ENCODE data around the gene NBPF9. TPM values are rescaled to one million over a fixed set of nuclear protein-coding genes. Genes with fewer than 3 reads are reported as not detected.
A peak's percentile ranks its signal among the peaks of the same experiment; 100 is the strongest.
"Not testable (repeated sequence)": the region's sequence is repeated elsewhere in the genome, so short reads cannot be mapped to it uniquely, and the experiment has no call there.

NBPF9 gene
- total RNA-seq, 1 experiment from 2014 or later: 18.4 TPM

DNA sequence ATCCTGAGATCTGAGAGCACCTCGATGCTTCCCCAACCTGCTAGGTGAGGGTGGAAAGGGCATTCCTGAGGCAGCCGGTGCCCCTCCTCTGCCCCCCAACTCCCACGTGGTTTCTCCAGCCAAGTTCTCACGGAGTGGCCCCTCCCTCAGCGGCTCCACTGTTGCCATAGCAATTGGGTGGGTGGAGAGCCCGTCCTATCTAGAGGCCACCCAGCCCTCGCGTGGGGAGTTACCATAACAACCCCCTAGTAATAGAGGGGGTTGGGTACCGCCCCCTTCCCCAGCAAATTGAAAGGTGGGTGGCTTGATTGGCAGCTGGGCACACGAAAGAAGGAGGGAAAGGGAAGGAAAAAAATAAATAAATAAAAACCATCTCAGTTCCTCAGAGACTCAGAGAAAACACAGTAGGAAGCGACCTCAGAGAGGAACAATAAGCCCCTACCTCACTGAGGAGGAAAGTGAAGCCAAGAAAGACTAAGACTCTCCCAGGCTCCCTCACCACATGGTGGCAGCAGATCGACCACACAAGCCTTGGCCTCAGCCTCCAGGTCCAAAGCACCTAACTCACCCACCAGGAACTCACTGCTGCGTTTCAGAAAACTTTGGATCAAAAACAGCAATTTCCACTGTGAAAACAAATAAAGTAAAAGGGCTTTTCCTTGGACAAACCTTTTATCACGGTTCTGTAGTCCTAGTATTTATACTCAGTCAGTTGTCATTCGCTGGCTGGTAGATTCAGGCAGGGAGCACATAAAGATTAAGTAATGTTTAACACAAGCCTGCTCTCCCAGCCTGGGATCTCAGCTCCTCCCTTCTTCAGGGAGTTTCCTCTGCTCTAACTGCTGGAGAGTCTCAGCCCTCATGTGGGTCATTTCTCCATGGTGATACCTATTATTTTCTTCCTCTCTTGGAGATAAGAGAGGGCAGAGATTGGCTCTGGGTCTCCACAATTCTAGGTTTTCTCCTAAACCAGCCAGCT is 20.9 kb upstream of the NBPF9 start:
- H3K27me3 ChIP-seq (replicated peaks; ENCODE audit: control insufficient read depth, insufficient read depth, low read length); CTCF ChIA-PET; H3K9me3 Mint-ChIP-seq (ENCODE audit: unreplicated experiment); H3K4me3 ChIP-seq (ENCODE audit: low read depth, low read length); BruUV-seq (replicated peaks); POLR2A ChIA-PET; H3K9me3 ChIP-seq; H3K4me1 Mint-ChIP-seq (ENCODE audit: low read depth, unreplicated experiment); H3K36me3 Mint-ChIP-seq (ENCODE audit: insufficient read depth, unreplicated experiment); intact Hi-C loops (cut with micrococcal nuclease; ENCODE audit: unreplicated experiment); H3K4me1 ChIP-seq; H3K27me3 Mint-ChIP-seq (ENCODE audit: insufficient read depth, unreplicated experiment); H3K36me3 ChIP-seq (ENCODE audit: control insufficient read depth, insufficient read depth, low read length): not testable (repeated sequence)
- peak overlapping the region; percentile 50 for H3K27ac Mint-ChIP-seq (ENCODE audit: unreplicated experiment)
- peak overlapping the region; percentile 48 for H3K4me3 Mint-ChIP-seq (ENCODE audit: unreplicated experiment)
- DNase-seq: peak; percentile 29 to 47

- POLR2A ChIA-PET; H3K4me1 Mint-ChIP-seq (ENCODE audit: low read depth, unreplicated experiment); H3K36me3 ChIP-seq (ENCODE audit: control insufficient read depth, insufficient read depth, low read length); BruUV-seq (replicated peaks); H3K9me3 ChIP-seq; H3K27ac Mint-ChIP-seq (ENCODE audit: unreplicated experiment); H3K27me3 Mint-ChIP-seq (ENCODE audit: insufficient read depth, unreplicated experiment); H3K27me3 ChIP-seq (replicated peaks; ENCODE audit: control insufficient read depth, insufficient read depth, low read length); H3K36me3 Mint-ChIP-seq (ENCODE audit: insufficient read depth, unreplicated experiment); H3K4me3 Mint-ChIP-seq (ENCODE audit: unreplicated experiment); H3K4me1 ChIP-seq; intact Hi-C loops (cut with micrococcal nuclease; ENCODE audit: unreplicated experiment); H3K9me3 Mint-ChIP-seq (ENCODE audit: unreplicated experiment); CTCF ChIA-PET; DNase-seq; H3K4me3 ChIP-seq (ENCODE audit: low read depth, low read length): not testable (repeated sequence)
Observed at GRCh38 chr1:149112828-149113227, 9.5 kb upstream of the NBPF9 start.

- BruUV-seq (replicated peaks); POLR2A ChIA-PET; DNase-seq: not testable (repeated sequence)
Observed at GRCh38 chr1:149110343-149110742, 7.0 kb upstream of the NBPF9 start.

DNA sequence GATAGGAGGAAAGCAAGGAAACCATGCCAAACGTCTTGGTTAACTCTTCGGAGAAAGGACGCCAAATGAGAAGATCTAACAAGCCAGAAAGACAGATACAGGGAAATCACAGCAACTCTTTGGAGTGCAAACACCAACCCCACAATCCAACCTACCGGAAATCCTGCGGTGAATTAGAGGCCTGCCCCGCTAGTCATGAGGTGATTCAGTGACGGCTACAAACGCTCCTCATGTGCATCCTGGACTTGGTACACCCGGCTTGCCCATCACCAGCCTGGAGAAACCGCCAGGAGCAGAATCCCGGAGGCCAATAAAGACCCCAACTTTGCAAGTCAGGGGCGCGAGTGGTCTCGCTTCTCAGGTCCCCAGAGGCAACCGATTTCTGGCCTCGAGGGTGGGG is 777 bp downstream of the NBPF9 start:
- H3K27ac Mint-ChIP-seq (ENCODE audit: unreplicated experiment); CTCF ChIA-PET; H3K4me1 ChIP-seq; H3K27me3 ChIP-seq (replicated peaks; ENCODE audit: control insufficient read depth, insufficient read depth, low read length); H3K27me3 Mint-ChIP-seq (ENCODE audit: insufficient read depth, unreplicated experiment); POLR2A ChIA-PET; H3K9me3 Mint-ChIP-seq (ENCODE audit: unreplicated experiment); DNase-seq; H3K4me3 Mint-ChIP-seq (ENCODE audit: unreplicated experiment); intact Hi-C loops (cut with micrococcal nuclease; ENCODE audit: unreplicated experiment); H3K36me3 Mint-ChIP-seq (ENCODE audit: insufficient read depth, unreplicated experiment); BruUV-seq (replicated peaks); H3K4me1 Mint-ChIP-seq (ENCODE audit: low read depth, unreplicated experiment); H3K9me3 ChIP-seq; H3K36me3 ChIP-seq (ENCODE audit: control insufficient read depth, insufficient read depth, low read length): not testable (repeated sequence)
- peak overlapping the region; percentile 29 for H3K4me3 ChIP-seq (ENCODE audit: low read depth, low read length)

More at GRCh38 chr1:149110343-149110742, 7.0 kb upstream of the NBPF9 start:
- H3K4me1 Mint-ChIP-seq (ENCODE audit: low read depth, unreplicated experiment); H3K27ac Mint-ChIP-seq (ENCODE audit: unreplicated experiment); CTCF ChIA-PET; intact Hi-C loops (cut with micrococcal nuclease; ENCODE audit: unreplicated experiment); H3K9me3 ChIP-seq; H3K27me3 Mint-ChIP-seq (ENCODE audit: insufficient read depth, unreplicated experiment); H3K36me3 Mint-ChIP-seq (ENCODE audit: insufficient read depth, unreplicated experiment); H3K4me3 Mint-ChIP-seq (ENCODE audit: unreplicated experiment); H3K9me3 Mint-ChIP-seq (ENCODE audit: unreplicated experiment); H3K36me3 ChIP-seq (ENCODE audit: control insufficient read depth, insufficient read depth, low read length); H3K4me1 ChIP-seq; H3K4me3 ChIP-seq (ENCODE audit: low read depth, low read length); H3K27me3 ChIP-seq (replicated peaks; ENCODE audit: control insufficient read depth, insufficient read depth, low read length): not testable (repeated sequence)

DNA sequence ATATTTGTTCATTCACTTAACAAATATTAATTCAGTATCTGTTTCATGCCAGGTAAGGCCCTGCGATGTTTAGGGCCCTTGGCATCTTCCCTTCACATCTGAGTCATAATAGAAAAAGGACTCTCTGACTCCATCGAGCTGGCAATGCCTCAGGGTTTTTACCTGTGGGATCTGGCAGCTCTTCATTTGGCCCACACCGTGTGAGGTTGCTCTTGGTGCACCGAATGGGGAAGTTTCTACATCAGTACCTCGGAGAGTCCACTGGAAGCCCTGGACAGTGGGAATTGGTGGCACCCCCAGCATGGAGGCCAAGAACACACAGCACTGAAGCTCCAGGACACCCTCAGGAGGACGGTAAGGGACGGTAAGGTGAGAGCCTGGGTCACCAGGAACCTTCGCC is 5.1 kb downstream of the NBPF9 start:
- BruUV-seq (replicated peaks); H3K4me1 ChIP-seq; intact Hi-C loops (cut with micrococcal nuclease; ENCODE audit: unreplicated experiment); H3K27me3 Mint-ChIP-seq (ENCODE audit: insufficient read depth, unreplicated experiment); H3K36me3 Mint-ChIP-seq (ENCODE audit: insufficient read depth, unreplicated experiment); H3K9me3 ChIP-seq; H3K4me3 ChIP-seq (ENCODE audit: low read depth, low read length); H3K4me3 Mint-ChIP-seq (ENCODE audit: unreplicated experiment); CTCF ChIA-PET; H3K27ac Mint-ChIP-seq (ENCODE audit: unreplicated experiment); H3K27me3 ChIP-seq (replicated peaks; ENCODE audit: control insufficient read depth, insufficient read depth, low read length); DNase-seq; H3K4me1 Mint-ChIP-seq (ENCODE audit: low read depth, unreplicated experiment); H3K36me3 ChIP-seq (ENCODE audit: control insufficient read depth, insufficient read depth, low read length); H3K9me3 Mint-ChIP-seq (ENCODE audit: unreplicated experiment); POLR2A ChIA-PET: not testable (repeated sequence)

- H3K9me3 Mint-ChIP-seq (ENCODE audit: unreplicated experiment); intact Hi-C loops (cut with micrococcal nuclease; ENCODE audit: unreplicated experiment); H3K9me3 ChIP-seq; H3K27me3 ChIP-seq (replicated peaks; ENCODE audit: control insufficient read depth, insufficient read depth, low read length); H3K4me3 ChIP-seq (ENCODE audit: low read depth, low read length); POLR2A ChIA-PET; H3K4me1 ChIP-seq; H3K36me3 Mint-ChIP-seq (ENCODE audit: insufficient read depth, unreplicated experiment); H3K27me3 Mint-ChIP-seq (ENCODE audit: insufficient read depth, unreplicated experiment); H3K36me3 ChIP-seq (ENCODE audit: control insufficient read depth, insufficient read depth, low read length); CTCF ChIA-PET; H3K4me1 Mint-ChIP-seq (ENCODE audit: low read depth, unreplicated experiment): not testable (repeated sequence)
- Mint-ChIP-seq H3K27ac (ENCODE audit: unreplicated experiment) (peak overlapping the region; percentile 56), H3K4me3 (ENCODE audit: unreplicated experiment) (peak overlapping the region; percentile 52)
- DNase-seq: peak; percentile 31 to 51
- BruUV-seq (replicated peaks): TSS peak; percentile 41
Observed at GRCh38 chr1:149093155-149093554, 10.2 kb downstream of the NBPF9 start.

GRCh38 chr1:149075505-149076127 is 27.7 kb downstream of the NBPF9 start:
- DNase-seq; intact Hi-C loops (cut with micrococcal nuclease; ENCODE audit: unreplicated experiment); H3K4me1 Mint-ChIP-seq (ENCODE audit: low read depth, unreplicated experiment); H3K27me3 Mint-ChIP-seq (ENCODE audit: insufficient read depth, unreplicated experiment); H3K36me3 ChIP-seq (ENCODE audit: control insufficient read depth, insufficient read depth, low read length); H3K9me3 Mint-ChIP-seq (ENCODE audit: unreplicated experiment); H3K9me3 ChIP-seq; H3K4me3 Mint-ChIP-seq (ENCODE audit: unreplicated experiment); H3K36me3 Mint-ChIP-seq (ENCODE audit: insufficient read depth, unreplicated experiment); H3K4me3 ChIP-seq (ENCODE audit: low read depth, low read length); BruUV-seq (replicated peaks); CTCF ChIA-PET; H3K27ac Mint-ChIP-seq (ENCODE audit: unreplicated experiment); H3K27me3 ChIP-seq (replicated peaks; ENCODE audit: control insufficient read depth, insufficient read depth, low read length); POLR2A ChIA-PET; H3K4me1 ChIP-seq: not testable (repeated sequence)
